SH-SY5Y (cell line): ENCODE measurements around the gene CBS.

Experiments
- GATA2 ChIP-seq: IDR thresholded peaks from 2 replicates; pipeline ENCODE4 v1.6.1; 2011; ENCODE audit warnings: mild to moderate bottlenecking, low read depth, low read length
- GATA3 ChIP-seq: IDR thresholded peaks from 2 replicates; pipeline ENCODE4 v1.6.1; 2011; ENCODE audit warnings: low read depth, mild to moderate bottlenecking, low read length, moderate library complexity

- TF ChIP-seq GATA2 (no peak), GATA3 (no peak)
Observed at GRCh38 chr21:43029785-43030184, 45.9 kb downstream of the CBS start.
